Right renal pelvis (tissue), 4 donors: ENCODE data around the gene PLAAT4. TPM values are rescaled to one million over a fixed set of nuclear protein-coding genes. Genes with fewer than 3 reads are reported as not detected.
"Not testable (repeated sequence)": the region's sequence is repeated elsewhere in the genome, so short reads cannot be mapped to it uniquely, and the experiment has no call there.

Experiments
- DNase-seq, 4 donors: peaks; one replicate each; pipeline ENCODE4 v3.0.0-alpha.2; 2013; ENCODE audit warnings: low read depth in 4 of 4, low spot score in 3 of 4, missing footprints in 1 of 4
- polyA plus RNA-seq, 4 donors: library from polyadenylated mRNA; unstranded; fragments of 120-200 nt; gene quantifications; one replicate each; pipeline ENCODE4 v1.2.1, GENCODE V29; 2013; ENCODE audit not compliant: insufficient read length in 4 of 4

PLAAT4 gene
- polyA plus RNA-seq, 4 donors: 10.0 to 11.9 (median 11.0) TPM

DNA sequence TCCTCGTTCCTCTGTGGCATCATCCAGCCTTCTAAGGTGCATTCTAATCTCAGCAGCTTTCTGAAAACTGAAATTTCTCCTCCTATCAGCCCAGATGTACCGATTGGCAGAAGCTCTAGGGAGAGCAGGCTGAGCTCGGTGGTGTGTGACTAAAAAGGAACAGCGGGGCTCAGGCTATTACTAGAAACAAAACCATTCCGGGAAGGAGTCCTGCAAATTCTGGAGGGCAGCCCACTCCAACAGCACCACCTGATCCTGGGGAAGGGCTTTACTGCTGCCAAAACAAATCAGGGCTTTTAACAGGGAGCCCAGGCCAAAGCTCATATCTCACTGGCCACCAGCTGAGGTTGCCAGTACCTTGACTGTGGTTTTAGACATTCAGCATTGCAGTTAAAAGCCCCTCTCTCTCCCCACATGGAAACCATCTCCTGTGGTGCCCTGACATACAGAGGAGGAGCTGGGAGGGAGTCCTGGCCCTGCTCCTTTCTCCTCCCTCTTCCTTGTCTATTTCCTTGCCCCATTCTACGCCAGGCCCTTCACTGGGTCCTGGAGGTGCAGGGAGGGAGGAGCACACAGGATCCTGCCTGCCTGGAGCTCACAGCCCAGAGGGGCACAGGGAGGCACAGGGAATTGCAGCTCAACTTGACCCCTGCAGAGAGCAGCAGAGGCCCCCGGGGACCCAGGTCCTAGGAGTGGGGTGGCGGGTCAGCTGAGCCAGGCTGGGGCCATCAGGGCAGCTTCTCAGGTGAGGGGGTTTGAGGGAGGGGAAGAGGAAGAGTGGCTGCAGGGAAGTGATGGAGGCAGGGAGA is 889 bp downstream of the PLAAT4 start:
- no peak for DNase-seq

DNA sequence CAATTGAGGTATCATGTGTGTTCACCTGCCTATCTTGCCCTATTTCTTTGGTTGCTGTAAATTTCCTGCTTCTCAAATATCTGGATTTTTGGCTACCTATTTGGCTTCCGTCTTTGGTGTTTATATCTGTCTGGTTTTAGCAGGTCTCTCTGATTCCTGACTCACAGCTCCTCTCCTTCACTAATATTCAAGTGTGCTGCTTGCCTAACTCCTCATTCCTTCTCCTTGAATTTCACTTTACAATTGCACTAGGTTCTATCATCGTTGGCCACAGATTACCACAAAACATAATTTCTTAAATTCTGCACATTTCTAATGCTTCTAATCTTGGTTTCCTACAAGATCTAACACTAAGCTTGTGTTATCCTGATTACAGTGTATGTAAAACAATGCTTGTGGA is 5.9 kb downstream of the PLAAT4 start:
- DNase-seq: not testable (repeated sequence)

DNA sequence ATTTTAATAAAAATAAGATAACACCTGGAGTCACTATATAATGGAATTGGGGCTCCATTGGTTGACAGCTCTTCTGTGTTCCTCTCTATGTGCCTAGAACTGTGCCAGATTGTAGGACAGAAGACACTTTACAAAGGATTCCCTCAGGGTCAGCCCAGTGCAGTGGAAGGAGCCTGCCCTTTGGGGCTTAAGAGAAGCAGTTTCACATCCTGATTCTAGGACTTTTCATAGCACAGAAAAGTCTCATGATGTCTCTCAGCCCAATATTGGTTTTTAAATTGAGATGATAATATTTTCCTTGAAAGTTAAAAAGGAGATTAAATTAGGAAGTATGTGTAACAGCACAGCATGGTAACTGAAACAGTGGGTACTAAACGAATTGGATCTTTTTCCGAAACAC is 7.1 kb downstream of the PLAAT4 start:
- no peak for DNase-seq

DNA sequence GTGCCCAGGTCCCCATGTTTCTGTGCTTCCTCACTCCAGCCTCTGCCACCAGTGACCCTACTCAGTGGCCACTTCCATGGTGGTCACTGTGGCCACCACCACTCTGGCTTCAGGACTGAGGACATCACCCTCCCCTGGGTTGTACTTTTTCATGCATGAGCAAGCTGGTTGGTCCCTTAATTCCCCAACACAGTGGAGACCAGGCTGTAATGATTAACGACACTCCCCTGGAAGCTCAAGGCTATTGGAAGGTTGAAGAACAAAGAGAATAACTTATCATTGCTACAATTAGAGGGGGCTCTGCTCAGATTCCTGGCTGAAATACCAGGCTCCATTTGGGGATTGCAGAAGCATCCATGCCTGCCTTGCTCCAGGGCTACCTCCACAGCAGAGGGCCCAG is 10.5 kb downstream of the PLAAT4 start:
- DNase-seq: no peak

DNA sequence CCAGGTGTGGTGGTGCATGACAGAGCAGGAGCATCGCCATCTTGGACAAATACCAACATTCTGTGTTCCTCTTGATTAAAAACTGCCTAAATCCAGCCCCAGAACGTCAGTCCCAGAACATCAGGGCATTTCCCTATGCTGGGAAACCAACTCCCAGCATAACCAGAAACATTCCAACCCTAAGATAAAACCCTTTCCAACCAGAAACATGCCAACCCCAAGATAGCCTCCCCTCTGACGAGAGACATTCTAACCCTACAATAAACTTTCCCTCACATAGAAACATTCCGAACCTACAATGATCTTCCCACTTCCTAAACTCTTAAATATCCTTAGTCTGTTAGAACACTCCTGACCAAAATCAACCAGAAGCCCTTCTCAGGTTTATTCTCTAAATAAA is 11.6 kb downstream of the PLAAT4 start:
- no peak for DNase-seq

DNA sequence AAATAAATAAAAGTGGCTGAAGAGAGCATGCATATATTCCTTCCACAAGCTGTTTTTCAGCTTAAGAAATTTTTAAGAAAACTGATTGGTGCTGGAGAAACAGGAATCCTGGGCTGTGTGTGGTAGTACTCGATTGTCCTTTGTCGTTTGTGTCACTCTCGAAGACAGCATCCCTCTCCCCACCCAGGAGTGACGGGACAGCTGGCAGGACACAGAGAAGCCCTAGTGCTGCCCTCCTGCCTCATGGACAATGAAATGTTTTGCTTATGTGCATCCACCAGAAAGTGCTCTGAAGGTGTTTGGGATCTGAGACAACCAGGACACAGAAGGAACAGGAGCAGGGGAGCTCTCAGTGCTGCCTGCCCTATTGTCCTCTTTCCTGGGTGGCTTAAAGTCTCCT is 12.8 kb downstream of the PLAAT4 start:
- DNase-seq: no peak

DNA sequence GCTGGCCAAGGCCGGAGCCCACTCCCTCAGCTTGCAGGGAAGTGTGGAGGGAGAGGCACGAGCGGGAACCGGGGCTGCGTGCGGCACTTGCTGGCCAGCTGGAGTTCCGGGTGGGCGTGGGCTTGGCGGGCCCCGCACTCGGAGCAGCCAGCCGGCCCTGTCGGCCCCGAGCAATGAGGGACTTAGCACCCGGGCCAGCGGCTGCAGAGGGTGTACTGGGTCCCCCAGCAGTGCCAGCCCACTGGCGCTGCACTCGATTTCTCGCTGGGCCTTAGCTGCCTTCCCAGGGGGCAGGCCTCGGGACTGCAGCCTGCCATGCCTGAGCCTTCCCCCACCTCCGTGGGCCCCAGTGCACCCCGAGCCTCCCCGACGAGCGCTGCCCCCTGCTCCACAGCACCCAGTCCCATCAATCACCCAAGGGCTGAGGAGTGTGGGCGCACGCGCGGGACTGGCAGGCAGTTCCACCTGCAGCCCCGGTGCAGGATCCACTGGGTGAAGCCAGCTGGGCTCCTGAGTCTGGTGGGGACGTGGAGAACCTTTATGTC is 13.6 kb downstream of the PLAAT4 start:
- not testable (repeated sequence) for DNase-seq

DNA sequence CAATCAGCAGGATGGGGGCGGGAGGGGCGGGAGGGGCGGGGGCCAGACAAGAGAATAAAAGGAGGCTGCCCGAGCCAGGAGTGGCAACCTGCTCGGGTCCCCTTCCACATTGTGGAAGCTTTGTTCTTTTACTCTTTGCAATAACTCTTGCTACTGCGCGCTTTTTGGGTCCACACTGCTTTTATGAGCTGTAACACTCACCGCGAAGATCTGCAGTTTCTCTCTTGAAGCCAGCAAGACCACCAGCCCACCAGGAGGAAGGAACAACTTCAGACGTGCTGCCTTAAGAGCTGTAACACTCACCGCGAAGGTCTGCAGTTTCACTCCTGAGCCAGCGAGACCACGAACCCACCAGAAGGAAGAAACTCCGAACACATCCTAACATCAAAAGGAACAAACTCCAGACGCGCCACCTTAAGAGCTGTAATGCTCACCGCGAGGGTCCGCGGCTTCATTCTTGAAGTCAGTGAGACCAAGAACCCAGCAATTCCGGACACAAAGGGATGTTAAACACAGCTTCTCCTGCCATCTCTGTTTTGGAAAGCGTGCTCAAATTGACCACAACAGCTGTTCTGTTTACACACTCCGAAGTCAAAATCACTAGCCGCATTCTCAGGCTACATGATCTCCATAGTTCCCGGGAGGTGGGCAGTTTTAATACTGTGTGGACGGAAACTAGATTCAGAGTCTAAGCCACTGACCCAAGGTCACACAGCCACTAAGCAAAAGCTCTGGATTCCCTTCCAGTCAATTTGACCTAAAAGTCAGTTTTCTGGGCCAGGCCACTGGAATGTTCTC is 14.7 kb downstream of the PLAAT4 start:
- DNase-seq: no peak

DNA sequence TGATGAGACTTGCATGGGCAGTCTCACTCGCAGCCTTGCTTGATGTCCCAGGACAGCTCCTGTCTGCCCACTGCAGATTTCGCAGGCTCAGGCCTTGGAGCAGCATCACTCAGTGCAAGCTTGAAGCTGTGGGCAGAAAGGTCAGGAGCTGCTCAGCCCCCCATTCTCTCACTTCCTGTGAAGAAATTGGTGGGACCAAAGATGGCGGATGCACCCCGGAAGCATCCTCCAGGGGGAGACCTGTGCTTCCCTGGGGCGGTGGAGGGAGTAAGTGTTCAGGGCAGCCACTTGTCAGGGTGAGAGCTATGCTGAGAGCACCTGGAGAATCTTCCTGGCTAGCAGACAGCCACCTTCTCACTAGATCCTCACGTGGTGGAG is 15.3 kb downstream of the PLAAT4 start:
- DNase-seq: no peak

DNA sequence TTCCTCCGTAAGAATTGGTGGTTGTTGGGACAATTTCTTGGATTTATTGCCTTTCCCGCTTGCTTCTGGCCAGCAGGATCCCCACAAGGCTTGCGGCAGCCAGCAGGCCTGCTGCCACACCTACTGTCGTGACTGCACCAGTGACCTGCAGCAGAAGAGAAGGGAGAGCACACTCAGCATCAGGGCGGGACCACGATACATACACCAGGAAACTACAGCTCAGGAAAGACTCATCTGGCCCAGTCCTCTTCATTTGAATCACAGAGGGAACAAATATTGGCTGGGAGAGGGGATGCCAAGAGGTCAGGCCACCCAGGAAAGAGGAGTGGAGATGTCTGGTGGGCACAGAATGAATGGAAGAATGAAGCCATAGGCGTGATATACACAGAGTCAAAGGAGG is 16.3 kb downstream of the PLAAT4 start:
- DNase-seq: no peak

DNA sequence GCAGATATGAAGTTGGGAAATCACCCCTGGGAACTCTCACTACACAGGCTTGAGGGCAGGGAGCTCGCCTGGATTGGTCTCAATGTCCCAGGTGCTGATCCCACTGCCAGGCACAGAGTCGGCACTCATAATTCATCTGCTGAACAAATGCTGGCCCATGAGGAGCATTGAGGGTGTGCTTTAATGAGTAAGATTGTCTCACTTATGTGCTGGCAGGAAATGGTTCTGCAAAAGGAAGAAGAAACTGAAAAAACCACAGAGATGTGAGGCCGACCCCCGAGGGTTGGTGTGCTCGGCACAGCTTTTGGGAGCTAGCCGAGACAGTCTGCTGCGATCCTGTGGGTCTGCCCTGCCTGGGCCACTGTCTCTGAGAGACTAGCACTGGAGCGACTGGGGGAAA is 17.2 kb downstream of the PLAAT4 start:
- DNase-seq: no peak

DNA sequence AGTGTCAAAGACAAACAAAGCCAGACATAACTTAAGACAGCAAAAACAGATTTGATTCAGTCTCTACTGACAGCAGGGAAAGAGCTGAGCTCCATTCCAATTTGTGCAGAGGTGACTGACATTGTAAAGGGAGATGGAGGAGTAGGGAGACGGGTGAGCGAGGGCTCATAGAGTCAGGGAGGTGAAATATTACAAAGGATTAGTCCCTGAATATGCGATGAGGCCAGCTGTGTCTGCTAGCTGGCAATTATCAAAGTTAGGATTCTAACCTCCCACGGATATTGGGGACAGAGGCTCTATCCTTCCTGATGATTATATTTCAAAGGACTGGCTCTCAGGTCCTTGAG is 18.2 kb downstream of the PLAAT4 start:
- no peak for DNase-seq

DNA sequence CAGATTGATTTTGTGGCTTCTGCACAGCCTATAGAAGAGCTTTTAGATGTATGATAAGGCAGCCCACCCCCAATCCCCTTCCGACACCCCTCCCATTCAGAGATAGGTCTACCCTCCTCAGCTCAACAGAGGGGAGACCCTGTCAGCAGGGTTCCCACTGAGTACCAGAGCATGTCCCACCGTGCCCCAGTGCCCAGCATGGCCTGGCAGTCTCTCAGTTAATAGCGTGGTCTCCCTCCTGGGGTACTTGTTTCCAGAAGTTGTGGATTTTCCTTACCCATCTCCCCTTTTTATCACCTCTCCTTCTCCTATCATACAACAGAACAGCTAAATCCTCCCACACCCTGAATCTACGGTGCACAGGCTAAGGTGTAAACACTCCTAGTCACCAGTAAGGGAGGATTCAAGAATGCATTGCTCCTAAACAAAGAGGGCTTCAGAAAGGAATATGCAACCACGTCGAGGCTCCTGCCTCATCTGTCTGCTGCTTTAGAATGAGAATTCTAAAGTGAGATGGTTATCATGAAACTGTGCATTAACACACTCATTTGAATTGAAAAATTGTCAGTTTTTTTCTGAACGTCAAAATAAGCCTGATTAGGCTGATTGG is 19.9 kb downstream of the PLAAT4 start:
- DNase-seq: no peak

DNA sequence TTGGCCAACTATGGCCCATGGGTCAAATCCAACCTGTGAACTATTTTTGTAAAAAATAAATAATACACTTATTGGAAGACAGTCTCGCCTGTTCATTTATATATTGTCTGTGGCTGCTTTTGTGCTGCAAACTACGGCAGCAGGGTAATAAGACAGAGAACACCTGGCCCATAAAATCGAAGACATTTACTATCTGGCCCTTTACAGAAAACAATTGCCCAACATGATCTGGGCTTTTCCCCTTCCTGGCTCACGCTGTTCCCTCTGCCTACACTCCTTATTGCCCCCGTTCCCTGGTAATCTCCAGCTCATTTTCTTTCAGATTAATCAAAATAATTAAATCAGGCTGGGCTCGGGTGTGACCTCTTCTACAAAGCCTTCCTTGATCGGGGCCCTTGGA is 21.0 kb downstream of the PLAAT4 start:
- DNase-seq: no peak

DNA sequence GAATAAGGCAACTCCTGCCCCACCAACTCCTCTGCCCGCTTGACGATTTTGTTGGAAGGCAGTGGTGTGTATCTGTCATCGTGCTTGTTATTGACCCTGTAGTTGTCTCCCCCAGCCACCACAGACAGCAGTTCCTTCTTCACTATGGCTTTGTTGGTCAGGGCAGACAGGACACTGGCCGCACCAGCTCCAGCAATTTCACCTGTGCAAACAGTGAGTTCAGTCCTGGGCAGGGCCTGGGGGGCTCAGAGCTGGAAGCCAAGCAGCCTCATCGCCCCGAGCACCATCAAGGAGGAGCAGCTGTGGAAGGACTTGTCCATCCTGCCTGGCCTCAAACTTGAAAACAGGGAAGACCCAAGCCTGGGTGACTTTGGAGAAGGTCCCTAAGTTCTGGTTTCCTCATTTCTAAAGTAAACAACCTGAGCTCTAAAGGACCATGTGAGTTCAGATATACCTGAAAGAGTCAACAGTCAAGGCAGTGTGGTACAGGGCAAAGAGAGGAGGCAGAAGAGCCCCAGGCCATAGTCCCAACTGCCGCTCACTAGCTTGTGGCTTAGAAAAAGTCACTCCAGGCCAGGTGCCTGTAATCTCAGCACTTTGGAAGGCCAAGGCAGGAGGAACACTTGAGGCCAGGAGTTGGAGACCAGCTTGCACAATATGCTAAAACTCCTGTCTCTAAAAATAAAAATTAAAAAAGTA is 22.0 kb downstream of the PLAAT4 start:
- no peak for DNase-seq

DNA sequence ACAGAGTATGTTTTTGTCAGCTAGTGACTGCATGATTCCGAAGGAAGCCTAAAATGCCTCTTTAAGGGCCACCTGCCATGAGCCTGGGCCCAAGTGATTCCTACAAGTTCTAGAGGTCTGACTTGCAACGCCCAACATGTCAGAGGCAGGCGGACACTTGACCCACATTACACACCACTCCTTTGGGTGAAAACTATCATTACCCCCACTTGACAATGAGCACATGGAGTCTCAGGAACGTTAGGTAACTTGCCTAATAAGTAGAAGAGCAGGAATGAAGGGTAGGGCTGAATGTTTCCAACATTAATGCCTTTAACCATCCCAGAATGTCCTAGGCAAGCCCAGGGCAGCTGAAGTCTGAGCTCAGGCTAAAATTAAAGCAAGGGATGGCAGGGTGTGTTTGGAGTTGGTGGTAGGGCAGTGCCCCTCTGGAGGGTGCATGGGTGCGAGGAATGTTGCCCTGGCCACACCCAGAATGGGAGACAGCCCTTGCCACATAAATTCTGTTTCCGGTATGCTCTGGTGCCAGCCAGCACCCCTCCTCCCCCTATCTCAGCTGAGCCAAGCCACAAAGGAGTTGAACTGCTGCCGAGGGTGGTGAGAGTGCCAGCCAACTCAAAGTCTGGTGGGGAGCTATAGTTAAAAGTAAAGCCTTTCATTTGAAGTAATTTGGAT is 24.0 kb downstream of the PLAAT4 start:
- no peak for DNase-seq

DNA sequence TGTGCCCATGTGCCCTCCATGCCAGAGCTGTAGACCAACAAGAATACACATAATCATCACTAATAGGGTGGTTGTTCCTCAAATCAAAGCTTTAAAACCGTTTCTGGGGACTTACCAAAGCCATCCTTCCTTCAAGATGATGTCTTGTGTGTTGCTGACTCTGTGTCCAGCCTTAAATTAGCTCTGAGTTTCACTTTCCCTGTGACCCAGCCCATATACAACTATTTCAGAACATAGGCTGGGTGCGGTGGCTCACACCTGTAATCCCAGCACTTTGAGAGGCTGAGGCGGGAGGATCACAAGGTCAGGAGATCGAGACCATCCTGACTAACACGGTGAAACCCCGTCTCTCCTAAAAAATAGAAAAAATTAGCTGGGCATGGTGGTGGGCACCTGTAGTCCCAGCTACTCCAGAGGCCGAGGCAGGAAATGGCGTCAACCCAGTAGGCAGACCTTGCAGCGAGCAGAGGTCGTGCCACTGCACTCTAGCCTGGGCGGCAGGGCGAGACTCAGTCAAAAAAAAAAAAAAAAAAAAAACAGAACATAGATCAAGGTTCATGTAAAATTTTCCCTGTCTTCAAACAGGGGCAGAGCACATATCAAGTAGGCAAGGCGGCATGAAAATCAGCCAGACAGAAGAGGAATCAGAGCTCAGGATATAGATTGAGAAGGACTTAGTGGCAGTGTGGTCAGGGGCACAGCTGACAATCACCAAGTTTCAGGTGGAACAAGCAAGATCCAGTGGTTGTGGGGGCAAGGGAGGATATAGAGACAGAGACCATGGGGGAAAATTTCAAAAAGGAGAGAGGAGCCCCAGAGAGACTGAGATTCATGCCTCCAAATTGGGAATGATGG is 26.8 kb downstream of the PLAAT4 start, which contains the start of gene PLAAT2:
TSS of gene PLAAT2 (minus strand) at position 179 of the 855 bp plus-strand sequence. CDS start at position 124, 55 bp downstream.
- no peak for DNase-seq

DNA sequence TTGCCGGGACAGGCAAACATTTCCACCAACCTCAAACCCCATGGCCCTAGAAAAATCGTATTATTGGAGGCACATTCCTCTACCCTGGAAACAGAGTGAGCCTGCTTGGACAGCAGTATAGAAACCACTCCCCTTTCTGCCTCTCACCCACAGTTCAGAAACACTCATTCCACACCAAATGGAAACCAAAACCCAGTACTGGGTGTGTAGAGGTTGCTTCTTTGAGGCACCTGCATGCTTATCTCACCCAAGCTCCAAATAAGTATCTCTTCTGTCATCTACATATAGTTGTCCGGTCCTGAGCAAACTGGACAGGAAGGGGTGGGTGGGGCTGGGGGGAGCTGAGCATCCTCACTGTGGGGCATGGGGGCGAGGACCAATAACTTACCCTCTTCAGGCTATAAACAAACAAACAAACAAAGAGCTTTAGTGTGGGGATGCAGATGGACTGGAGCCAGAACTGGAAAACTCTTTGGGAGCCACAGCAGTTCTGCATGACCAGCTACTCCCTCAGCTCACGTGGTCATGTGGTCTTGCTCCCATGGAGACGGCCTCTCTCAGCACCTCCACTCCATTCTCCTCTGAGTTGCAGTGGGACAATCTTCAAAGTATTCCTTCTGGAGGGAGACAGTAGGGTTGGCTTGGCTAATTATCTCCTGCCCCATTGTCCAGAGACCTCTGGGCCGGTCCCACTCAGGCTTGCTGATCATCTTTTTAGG is 27.6 kb downstream of the PLAAT4 start:
- peak in 3 of 4 donors; percentile 40 to 59 (median 55) for DNase-seq
